ENCODE measurements around the gene PHF21A. TPM values are rescaled to one million over a fixed set of nuclear protein-coding genes. Genes with fewer than 3 reads are reported as not detected.

Gene PHF21A
- total RNA-seq, 6 experiments from 2014 or later = 9.2 to 17.1 (median 10.4) TPM

DNA sequence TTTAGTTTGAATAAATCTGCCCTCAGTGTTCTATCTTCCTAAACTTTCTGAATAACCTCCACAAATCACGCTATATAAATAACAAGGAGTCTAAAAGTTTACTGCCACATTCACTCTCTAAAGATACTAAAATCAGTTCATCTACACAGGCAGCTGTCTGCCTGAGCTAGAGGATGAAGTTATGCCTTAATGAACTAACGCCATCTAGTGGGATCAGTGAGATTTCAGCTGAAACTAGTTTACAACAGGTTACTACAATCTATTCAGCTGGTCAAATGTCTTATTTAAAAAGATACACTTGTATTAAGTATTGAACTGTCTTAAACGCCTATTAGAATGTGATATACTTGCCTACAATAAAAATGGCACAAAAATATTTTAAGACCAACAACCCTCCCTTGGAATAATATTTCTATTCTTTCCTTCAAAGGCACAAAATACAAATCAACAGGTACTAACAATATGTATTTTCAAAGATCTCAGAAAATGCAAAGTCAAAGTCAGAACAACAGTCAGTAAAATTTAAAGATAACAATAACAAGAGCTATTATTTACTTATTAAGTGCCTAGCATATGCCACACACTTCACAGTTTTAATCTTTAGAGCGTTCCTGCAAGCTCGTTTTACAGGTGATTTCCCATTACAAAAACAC, 114.7 kb downstream of the PHF21A start:
- H3K4me3 ChIP-seq = no peak overlapping the region
- peak; percentile 78 to 83 (median 80) for TF ChIP-seq CTCF (IDR thresholded peaks at IDR 0.05)
- TF ChIP-seq POLR2A (IDR thresholded peaks at IDR 0.05) = no peak
- DNase-seq (no peak), ATAC-seq (peak; percentile 93 to 97 (median 96))
- H3K9me3 ChIP-seq = no peaks in the 10 kb centered on the region
- H3K4me1 ChIP-seq = no peaks in the 10 kb centered on the region
- WGBS (ENCODE audit: insufficient coverage, low coverage, low lambda C conversion rate, missing lambda C conversion rate) = 40% methylated on average over 5 of the region's 5 CpGs
- no peak overlapping the region for H3K27ac ChIP-seq
- intact Hi-C loops (cut with DNase I) = no loop called here
- no peaks in the 10 kb centered on the region for H3K27me3 ChIP-seq
- no peaks in the 10 kb centered on the region for H3K36me3 ChIP-seq

DNA sequence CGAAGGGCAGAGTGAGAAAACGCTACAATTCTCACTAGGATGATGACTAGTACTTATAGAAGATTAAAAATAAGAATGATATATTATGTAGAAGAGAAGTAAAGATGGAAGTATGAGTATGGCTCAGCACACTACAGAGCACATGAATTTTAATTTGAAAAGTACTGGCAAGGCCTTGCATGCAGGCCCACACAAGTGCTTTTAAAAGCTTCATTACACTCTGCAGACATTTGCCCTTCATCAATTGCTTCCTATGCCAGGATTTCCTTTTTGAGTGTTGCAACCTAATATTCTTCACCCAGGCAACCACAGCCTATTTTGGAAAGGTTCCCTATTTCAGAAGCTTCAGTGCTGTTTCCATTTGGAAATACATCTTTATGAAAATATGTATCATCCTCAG, 117.7 kb downstream of the PHF21A start:
- Histone ChIP-seq H3K4me1 (no peaks in the 10 kb centered on the region), H3K4me3 (no peak overlapping the region), H3K36me3 (no peaks in the 10 kb centered on the region), H3K27me3 (no peaks in the 10 kb centered on the region), H3K27ac (no peak overlapping the region), H3K9me3 (no peaks in the 10 kb centered on the region)
- WGBS (ENCODE audit: insufficient coverage, low coverage, low lambda C conversion rate, missing lambda C conversion rate) = 83% methylated on average over 2 of the region's 2 CpGs
- no peak for DNase-seq
- no peak for TF ChIP-seq POLR2A (IDR thresholded peaks at IDR 0.05)
- no peak for TF ChIP-seq CTCF (IDR thresholded peaks at IDR 0.05)
- intact Hi-C loops (cut with DNase I) = no loop called here
- ATAC-seq = no peak

DNA sequence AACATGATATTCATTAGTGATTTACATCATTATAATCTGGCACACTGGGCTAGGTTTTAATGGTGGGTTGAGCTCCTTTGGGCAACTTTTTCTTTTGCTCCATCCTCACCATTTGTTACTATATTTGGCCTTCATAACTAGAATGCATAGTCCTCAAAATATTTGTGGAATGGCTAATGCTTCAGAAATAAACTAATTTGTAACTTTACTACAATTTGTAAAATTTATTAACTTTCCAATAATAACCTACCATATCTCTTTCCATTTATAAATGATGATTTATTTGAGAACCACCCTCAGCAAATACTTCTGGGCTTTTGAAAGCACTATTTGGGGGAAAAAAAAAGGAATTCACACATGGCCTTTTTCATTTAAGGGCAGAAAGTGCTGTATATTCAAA, 119.1 kb downstream of the PHF21A start:
- no peaks in the 10 kb centered on the region for H3K9me3 ChIP-seq
- no peak overlapping the region for H3K4me3 ChIP-seq
- DNase-seq (no peak), ATAC-seq (no peak)
- H3K27ac ChIP-seq = no peak overlapping the region
- no peaks in the 10 kb centered on the region for H3K27me3 ChIP-seq
- H3K4me1 ChIP-seq = no peaks in the 10 kb centered on the region
- no peak for TF ChIP-seq CTCF (IDR thresholded peaks at IDR 0.05)
- TF ChIP-seq POLR2A (IDR thresholded peaks at IDR 0.05) = no peak
- H3K36me3 ChIP-seq = no peaks in the 10 kb centered on the region
- intact Hi-C loops (cut with DNase I) = no loop called here

DNA sequence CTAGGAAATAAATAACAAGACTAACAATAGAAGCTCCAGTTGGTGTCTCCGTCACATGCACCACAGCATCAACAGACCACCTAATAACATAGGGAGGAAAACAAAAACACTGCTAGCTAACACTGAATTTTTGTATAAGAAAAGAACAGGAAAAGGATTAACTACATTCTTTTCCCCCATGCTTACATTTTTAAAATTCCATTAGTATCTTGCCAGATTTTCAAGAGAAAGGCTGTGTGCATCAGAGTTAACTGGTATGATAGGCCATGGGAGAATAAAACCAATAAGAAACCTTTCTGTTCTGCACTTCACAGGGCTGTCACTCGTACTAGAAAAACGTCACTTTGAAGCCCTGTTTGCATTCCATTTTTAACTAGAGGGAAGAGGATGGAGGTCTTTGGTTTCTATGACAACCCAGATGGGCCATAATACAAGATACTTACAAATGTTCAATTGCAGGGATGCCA, 119.8 kb downstream of the PHF21A start:
- Histone ChIP-seq H3K27ac (no peak overlapping the region), H3K36me3 (no peaks in the 10 kb centered on the region), H3K9me3 (no peaks in the 10 kb centered on the region), H3K4me3 (no peak overlapping the region), H3K27me3 (no peaks in the 10 kb centered on the region), H3K4me1 (no peaks in the 10 kb centered on the region)
- no peak for DNase-seq
- ATAC-seq = no peak
- WGBS (ENCODE audit: insufficient coverage, low coverage, low lambda C conversion rate, missing lambda C conversion rate) = 77% methylated on average over 3 of the region's 3 CpGs
- intact Hi-C loops (cut with DNase I) = no loop called here
- TF ChIP-seq POLR2A (IDR thresholded peaks at IDR 0.05) (no peak), CTCF (IDR thresholded peaks at IDR 0.05) (no peak)

- no peaks in the 10 kb centered on the region for H3K27me3 ChIP-seq
- no peak for TF ChIP-seq CTCF (IDR thresholded peaks at IDR 0.05)
- DNase-seq (no peak), ATAC-seq (no peak)
- H3K4me3 ChIP-seq = no peak overlapping the region
- no peak overlapping the region for H3K27ac ChIP-seq
- H3K36me3 ChIP-seq = no peaks in the 10 kb centered on the region
- peaks cover 0 to 24% (median 5%) of the 10 kb centered on the region in 4 donors for H3K4me1 ChIP-seq
- WGBS (ENCODE audit: insufficient coverage, low coverage, low lambda C conversion rate, missing lambda C conversion rate) = 74% methylated on average over 4 of the region's 4 CpGs
- intact Hi-C loops (cut with DNase I) = no loop called here
- H3K9me3 ChIP-seq = no peaks in the 10 kb centered on the region
Observed at GRCh38 chr11:45997599-45997998, 123.7 kb downstream of the PHF21A start.

Data from right lobe of liver (tissue), 6 donors.